ENCODE data around the gene MORC4. TPM values are rescaled to one million over a fixed set of nuclear protein-coding genes. Genes with fewer than 3 reads are reported as not detected.
A peak's percentile ranks its signal among the peaks of the same experiment; 100 is the strongest.

MORC4 gene
- total RNA-seq, 1 experiment from 2014 or later, result 28.7 TPM

DNA sequence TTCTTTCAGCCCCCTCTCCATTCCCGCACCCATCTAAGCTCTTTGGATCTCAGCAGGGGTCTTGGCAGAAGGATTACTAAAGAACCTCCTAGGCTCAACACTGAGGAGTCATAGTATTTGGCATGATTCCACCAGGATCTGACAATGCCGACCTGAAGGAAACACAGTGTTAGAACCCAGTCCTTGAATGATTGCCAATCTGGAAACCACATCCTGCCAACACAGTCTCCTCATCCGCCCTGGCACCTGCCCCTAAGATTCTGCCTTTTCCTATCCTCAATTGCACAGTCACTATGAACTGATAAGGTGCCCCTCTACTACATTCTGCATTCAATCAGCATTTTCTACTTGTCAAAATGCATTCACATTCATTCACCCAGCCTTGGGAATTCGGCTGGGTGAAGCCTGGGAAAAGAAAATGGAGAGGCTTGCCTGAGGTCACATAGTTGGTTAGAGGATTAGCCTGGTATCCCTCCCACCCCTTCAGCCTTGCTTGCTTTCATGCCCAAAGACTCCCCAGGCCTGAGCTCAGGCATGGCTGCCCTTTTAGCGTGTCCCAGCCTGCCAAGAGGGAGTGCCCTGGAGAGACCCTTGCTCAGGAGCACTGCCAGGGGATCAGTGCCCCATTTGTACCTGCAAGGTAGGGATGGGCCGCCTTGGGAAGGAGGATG, 82.0 kb downstream of the MORC4 start:
- Histone ChIP-seq H3K36me3 (no peaks in the 10 kb centered on the region), H3K27ac (no peak overlapping the region), H3K4me3 (no peak overlapping the region), H3K4me1 (replicated peaks) (no peaks in the 10 kb centered on the region; the same call in 1 of the 2 replicates), H3K9me3 (replicated peaks) (no peaks in the 10 kb centered on the region), H3K27me3 (replicated peaks) (no peaks in the 10 kb centered on the region)
- DNase-seq (ENCODE audit: low read depth in 1 of 2, low spot score in 2 of 2), result no peak

DNA sequence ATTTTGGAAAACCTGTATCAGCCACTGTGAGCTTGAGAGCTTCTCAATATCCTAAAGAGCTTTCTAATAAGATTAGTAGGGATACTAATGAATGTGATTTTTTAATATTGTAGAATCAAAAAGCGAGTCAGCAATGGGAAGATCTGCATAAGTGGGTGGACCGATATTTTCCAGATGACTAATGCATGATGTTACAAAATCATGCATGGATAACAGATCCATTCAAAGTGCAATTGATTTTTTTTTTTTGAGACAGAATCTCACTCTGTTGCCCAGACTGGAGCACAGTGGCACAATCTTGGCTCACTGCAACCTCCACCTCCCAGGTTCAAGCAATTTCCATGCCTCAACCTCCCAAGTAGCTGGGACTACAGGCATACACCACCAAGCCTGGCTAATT, 87.1 kb downstream of the MORC4 start:
- no peak for DNase-seq (ENCODE audit: low read depth in 1 of 2, low spot score in 2 of 2)
- no peak overlapping the region for H3K27ac ChIP-seq
- H3K9me3 ChIP-seq (replicated peaks), result no peaks in the 10 kb centered on the region
- H3K36me3 ChIP-seq, result no peaks in the 10 kb centered on the region
- H3K27me3 ChIP-seq (replicated peaks), result no peaks in the 10 kb centered on the region
- H3K4me3 ChIP-seq, result no peak overlapping the region
- H3K4me1 ChIP-seq (replicated peaks), result no peaks in the 10 kb centered on the region; the same call in 1 of the 2 replicates

DNA sequence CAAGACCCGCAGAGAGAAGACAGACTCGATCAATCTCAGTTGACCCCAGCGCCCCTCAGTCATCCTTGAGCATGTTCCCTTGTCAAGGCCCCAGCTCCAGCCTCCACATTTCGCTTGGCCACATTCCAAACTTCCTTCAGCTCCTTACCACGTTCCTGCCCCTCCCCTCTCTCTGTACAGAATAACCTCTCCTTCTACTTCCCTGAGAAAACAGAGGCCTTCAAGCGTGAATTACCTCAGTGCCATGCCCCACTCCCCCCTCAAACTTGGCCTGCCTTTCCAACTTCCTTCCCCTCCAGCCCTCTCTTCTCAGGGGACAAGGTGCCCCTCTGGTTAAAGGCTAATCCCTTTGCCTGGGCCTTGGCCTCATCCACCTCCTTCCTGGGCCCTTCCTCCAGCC, 93.7 kb downstream of the MORC4 start:
- Histone ChIP-seq H3K9me3 (replicated peaks) (no peaks in the 10 kb centered on the region), H3K27me3 (replicated peaks) (no peaks in the 10 kb centered on the region), H3K27ac (no peak overlapping the region), H3K36me3 (no peaks in the 10 kb centered on the region), H3K4me3 (no peak overlapping the region), H3K4me1 (replicated peaks) (no peaks in the 10 kb centered on the region)
- DNase-seq (ENCODE audit: low read depth in 1 of 2, low spot score in 2 of 2), result no peak

DNA sequence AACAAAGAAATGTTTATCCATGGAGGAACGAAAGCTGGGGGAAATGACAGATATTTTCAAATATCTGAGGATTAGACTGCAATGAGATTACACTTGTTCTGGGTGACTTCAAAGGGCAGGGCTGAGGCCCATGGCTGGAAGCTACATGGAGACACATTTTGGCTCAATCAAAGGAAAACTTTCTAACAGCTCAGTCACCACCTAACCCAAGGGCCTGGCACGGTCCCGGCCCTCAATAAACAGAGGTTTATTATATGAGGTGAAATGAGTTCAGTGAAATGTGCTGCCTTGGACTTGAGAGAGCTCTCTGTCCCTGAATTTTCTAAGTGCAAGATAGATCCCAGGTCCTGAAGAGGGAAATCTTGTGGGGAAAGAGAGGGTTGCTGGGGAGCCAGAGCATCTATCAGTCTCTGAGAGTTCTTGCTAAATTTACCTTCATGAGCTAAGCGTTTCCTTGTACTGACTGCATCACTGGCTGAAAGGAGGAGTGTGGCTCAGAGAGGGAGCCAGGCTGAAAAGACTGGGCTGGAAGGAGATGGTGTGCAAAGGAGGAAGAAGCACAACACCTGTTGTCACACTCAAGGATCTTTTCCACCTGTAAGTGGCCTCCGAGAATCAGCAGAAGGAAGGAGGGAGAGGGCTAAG, 94.8 kb downstream of the MORC4 start:
- no peaks in the 10 kb centered on the region for H3K27me3 ChIP-seq (replicated peaks)
- H3K9me3 ChIP-seq (replicated peaks), result no peaks in the 10 kb centered on the region
- no peaks in the 10 kb centered on the region for H3K36me3 ChIP-seq
- DNase-seq (ENCODE audit: low read depth in 1 of 2, low spot score in 2 of 2), result no peak
- H3K4me3 ChIP-seq, result no peak overlapping the region
- H3K4me1 ChIP-seq (replicated peaks), result no peaks in the 10 kb centered on the region
- no peak overlapping the region for H3K27ac ChIP-seq

DNA sequence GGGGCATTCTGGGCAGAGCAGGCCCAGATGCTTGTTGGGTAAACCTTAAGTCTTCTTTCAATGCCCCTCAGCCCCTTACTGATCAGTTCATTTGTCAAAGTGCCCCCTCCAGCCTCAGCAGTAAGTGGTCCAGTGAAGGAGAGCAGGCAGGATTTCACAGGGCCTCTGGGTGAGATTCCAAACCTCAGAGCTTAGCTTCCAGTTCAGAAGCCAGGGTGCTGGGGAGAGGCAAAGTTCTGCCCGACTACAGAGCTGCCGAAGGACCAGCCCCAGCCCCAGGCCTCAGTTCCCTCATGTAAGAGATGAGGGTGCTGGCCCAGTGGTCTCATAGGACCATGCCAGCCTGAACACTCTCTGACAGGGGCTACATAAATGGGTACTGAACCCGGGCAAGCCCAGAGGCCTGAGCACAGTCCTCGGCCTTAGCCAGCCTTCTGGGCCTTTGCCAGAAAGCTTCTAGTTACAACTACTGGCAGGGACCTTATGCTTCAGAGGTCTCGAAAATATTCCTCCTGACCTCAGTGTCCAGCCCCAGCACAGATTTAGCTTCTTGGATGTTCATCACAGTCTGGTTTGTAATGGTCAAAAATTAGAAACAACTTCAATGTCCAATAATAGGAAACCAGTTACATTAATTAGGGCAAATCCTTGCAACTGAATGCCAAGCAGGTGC, 96.0 kb downstream of the MORC4 start:
- H3K4me1 ChIP-seq (replicated peaks), result no peaks in the 10 kb centered on the region
- no peak overlapping the region for H3K27ac ChIP-seq
- no peaks in the 10 kb centered on the region for H3K27me3 ChIP-seq (replicated peaks)
- H3K36me3 ChIP-seq, result no peaks in the 10 kb centered on the region
- DNase-seq (ENCODE audit: low read depth in 1 of 2, low spot score in 2 of 2), result no peak
- H3K9me3 ChIP-seq (replicated peaks), result no peaks in the 10 kb centered on the region
- no peak overlapping the region for H3K4me3 ChIP-seq

DNA sequence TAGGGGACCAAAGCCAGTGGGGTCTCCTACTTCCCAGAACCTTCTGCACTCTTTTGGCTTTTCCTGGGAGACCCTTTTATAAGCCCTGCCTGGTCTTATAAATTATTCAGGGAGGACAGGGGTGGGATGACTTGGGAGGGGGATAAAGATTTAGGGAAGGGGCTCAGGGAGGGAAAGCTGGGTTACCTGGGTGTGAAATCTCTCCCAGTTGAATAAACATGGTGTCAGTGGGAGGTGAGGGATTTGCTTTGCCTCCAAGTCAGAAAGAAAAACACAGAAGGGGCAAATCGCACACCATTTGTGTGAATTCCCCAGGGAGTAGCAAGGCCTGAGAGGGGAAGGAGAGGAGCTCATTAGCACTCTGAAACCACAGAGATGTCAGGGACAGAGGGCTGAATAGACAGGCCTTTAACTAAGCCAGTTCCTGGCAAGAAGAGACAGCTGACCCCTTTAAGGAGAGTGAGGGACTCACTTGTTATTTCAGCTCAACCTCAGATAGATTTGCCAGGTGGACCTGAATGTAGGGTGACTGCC, 96.7 kb downstream of the MORC4 start, which contains the start of gene RIPPLY1:
TSS of gene RIPPLY1 (minus strand) at position 51 of the 534 bp plus-strand sequence. CDS start 54 bp downstream, outside the sequence.
- Histone ChIP-seq H3K27ac (no peak within 1 kb of the TSS), H3K27me3 (replicated peaks) (no peaks in the 10 kb centered on the region), H3K4me3 (no peak within 1 kb of the TSS), H3K9me3 (replicated peaks) (no peaks in the 10 kb centered on the region), H3K36me3 (no peaks in the 10 kb centered on the region), H3K4me1 (replicated peaks) (peaks cover 5% of the 10 kb centered on the region; the same call in 1 of the 2 replicates)
- DNase-seq (ENCODE audit: low read depth in 1 of 2, low spot score in 2 of 2), result no peak

DNA sequence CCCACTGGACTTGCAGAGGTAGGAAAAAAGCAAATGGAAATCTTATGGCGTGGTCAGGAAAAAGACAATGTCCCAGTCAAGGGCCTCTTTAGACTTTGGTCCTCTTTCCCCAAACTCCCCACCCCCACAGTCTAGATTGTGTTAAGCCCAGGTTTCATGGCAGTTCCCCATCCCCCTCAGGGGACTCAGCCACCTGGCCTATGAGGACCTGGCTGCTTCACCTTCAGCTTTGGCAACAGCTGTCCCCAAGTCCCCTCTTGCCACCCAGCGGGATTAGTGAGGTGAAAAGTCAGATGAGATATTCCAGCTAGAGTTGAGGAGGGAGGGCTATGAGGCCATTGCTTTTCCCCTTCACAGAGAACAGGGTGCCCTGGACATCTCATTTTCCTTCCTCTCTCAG, 97.3 kb downstream of the MORC4 start:
- Histone ChIP-seq H3K9me3 (replicated peaks) (no peaks in the 10 kb centered on the region), H3K27me3 (replicated peaks) (no peaks in the 10 kb centered on the region), H3K4me3 (no peak overlapping the region), H3K36me3 (no peaks in the 10 kb centered on the region), H3K27ac (no peak overlapping the region), H3K4me1 (replicated peaks) (peaks cover 6% of the 10 kb centered on the region; the same call in 1 of the 2 replicates)
- no peak for DNase-seq (ENCODE audit: low read depth in 1 of 2, low spot score in 2 of 2)

DNA sequence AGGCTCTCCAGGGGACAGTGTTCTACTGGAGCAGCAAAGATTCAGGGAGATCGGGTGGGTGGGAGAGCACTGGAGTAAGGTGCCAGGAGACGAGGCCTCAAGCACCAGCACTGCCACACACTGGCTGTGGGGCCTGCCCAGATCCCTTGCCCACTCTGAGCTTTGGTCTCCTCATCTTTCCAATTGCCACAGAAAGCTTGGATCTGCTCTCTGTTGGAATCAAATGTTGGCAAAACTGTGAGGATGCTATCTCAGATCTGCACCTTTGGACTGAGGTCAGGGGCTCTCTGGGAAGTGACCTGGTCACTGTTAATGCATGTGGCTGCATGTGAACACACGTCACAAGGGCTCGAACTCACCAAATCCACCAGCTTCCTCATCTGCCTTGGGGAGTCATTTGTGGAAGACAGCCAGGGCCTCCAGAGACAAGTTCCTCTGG, 98.2 kb downstream of the MORC4 start:
- H3K9me3 ChIP-seq (replicated peaks), result no peaks in the 10 kb centered on the region
- H3K27me3 ChIP-seq (replicated peaks), result no peaks in the 10 kb centered on the region
- H3K4me1 ChIP-seq (replicated peaks), result peaks cover 6% of the 10 kb centered on the region; the same call in 1 of the 2 replicates
- H3K36me3 ChIP-seq, result no peaks in the 10 kb centered on the region
- no peak overlapping the region for H3K27ac ChIP-seq
- H3K4me3 ChIP-seq, result no peak overlapping the region
- no peak for DNase-seq (ENCODE audit: low read depth in 1 of 2, low spot score in 2 of 2)

DNA sequence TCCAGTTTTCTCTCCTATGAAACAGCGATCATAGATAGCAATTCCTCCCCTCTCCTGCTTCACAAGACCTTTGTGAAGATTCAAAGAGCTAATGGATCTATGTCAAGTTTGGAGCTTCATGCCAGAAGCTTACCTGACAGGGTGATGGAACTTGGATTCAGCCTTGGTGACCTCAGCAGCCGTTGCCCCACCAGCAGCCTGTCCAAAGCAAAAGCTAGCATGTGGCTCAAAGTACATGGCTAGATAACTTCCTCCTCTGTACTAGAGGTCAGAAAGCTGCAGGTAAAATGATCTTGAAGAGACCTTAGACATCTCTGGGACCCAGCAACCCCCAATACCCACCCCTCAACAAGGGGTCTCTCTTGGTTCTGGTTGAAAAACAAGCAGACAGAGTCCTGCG, 98.7 kb downstream of the MORC4 start:
- Histone ChIP-seq H3K27ac (no peak overlapping the region), H3K36me3 (no peaks in the 10 kb centered on the region), H3K4me3 (no peak overlapping the region), H3K27me3 (replicated peaks) (no peaks in the 10 kb centered on the region), H3K4me1 (replicated peaks) (peaks cover 6% of the 10 kb centered on the region; the same call in 1 of the 2 replicates), H3K9me3 (replicated peaks) (no peaks in the 10 kb centered on the region)
- no peak for DNase-seq (ENCODE audit: low read depth in 1 of 2, low spot score in 2 of 2)

DNA sequence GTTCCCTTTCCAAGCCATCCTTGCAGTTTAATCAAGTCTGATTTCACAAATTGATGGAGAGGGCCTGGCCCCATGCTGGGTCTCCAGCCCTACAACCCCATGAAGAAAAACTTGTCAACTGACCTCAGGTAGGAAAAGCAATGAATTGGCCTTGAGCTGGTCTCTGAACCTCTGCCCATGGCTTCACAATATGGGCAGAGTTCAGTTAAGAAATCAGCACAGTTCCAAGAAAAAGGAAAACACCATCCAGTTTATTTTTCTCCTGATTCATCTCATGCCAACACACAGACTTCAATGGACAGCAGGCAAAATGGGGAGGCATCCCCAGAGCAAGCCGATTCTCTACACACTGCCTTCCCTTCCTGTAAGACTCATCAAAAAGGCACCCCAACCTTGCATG, 100.2 kb downstream of the MORC4 start:
- DNase-seq (ENCODE audit: low read depth in 1 of 2, low spot score in 2 of 2), result no peak
- Histone ChIP-seq H3K4me3 (no peak overlapping the region), H3K4me1 (replicated peaks) (peaks cover 17% of the 10 kb centered on the region), H3K9me3 (replicated peaks) (no peaks in the 10 kb centered on the region), H3K27me3 (replicated peaks) (no peaks in the 10 kb centered on the region), H3K36me3 (no peaks in the 10 kb centered on the region), H3K27ac (no peak overlapping the region)

DNA sequence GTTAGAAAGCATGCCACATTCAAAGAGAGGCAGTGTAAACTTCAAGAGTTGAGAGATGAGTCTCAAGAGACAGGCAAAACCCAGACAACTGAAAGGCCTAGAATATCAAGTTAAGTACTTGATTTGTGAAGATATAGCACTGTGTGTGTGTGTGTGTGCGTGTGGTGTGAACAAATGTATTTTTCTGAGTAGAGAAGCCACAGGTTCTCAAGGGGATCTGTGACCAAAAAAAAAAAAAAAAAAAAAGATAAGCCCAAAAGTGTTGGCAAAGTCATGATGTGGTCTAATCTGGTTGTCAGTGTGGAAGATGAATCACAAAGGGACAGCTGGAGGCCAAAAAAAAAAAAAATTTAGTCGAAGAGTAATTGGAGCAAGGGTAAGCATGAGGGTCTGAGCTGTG, 100.7 kb downstream of the MORC4 start:
- Histone ChIP-seq H3K27me3 (replicated peaks) (no peaks in the 10 kb centered on the region), H3K27ac (no peak overlapping the region), H3K4me3 (no peak overlapping the region), H3K36me3 (no peaks in the 10 kb centered on the region), H3K4me1 (replicated peaks) (peaks cover 22% of the 10 kb centered on the region), H3K9me3 (replicated peaks) (no peaks in the 10 kb centered on the region)
- DNase-seq (ENCODE audit: low read depth in 1 of 2, low spot score in 2 of 2), result no peak

DNA sequence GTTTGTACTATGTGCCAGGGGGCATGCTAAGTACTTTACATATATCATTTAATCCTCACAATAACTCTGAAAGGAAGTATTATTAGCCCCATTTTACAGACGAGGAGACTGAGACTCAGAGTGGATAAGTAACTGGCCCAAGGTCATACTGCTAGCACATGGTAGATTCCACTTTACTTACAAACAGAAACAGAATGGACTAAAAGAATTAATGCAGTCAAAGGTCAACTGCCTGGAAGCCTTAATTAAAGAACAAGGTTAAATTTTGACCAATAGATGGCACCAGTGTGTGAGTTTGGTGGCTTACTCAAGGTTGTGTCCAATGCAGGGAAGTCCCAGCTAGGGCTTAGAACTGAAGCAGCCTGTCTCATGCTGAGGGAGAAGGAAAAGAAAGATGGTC, 101.5 kb downstream of the MORC4 start:
- peak in 1 of 2 experiments; percentile 21 for DNase-seq (ENCODE audit: low read depth in 1 of 2, low spot score in 2 of 2)
- no peak overlapping the region for H3K27ac ChIP-seq

DNA sequence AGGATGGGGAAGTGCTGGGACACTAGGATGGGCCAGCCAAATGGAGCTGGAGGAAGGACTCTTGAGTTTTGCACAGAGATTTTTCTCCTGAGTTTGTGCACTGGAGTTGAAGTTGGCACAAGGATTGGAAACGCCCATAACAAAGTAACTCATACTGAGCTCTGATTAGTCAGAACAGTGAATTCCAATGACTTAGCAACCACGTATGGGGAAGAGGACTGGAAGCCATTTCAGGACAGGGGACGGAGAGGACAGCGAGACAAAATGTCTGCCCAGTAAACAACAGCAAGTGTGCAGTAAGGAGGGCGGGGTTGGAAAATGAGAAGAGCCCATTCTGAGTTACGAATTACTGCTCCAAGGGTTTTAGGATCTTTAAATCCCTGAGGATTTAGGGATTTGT, 102.8 kb downstream of the MORC4 start:
- no peak for DNase-seq (ENCODE audit: low read depth in 1 of 2, low spot score in 2 of 2)
- Histone ChIP-seq H3K36me3 (no peaks in the 10 kb centered on the region), H3K9me3 (replicated peaks) (no peaks in the 10 kb centered on the region), H3K4me1 (replicated peaks) (peaks cover 22% of the 10 kb centered on the region), H3K4me3 (no peak overlapping the region), H3K27me3 (replicated peaks) (no peaks in the 10 kb centered on the region), H3K27ac (no peak overlapping the region)

More for the DNA sequence above, 101.5 kb downstream of the MORC4 start:
- Histone ChIP-seq H3K4me3 (no peak overlapping the region), H3K27me3 (replicated peaks) (no peaks in the 10 kb centered on the region), H3K4me1 (replicated peaks) (peaks cover 22% of the 10 kb centered on the region), H3K36me3 (no peaks in the 10 kb centered on the region), H3K9me3 (replicated peaks) (no peaks in the 10 kb centered on the region)

DNA sequence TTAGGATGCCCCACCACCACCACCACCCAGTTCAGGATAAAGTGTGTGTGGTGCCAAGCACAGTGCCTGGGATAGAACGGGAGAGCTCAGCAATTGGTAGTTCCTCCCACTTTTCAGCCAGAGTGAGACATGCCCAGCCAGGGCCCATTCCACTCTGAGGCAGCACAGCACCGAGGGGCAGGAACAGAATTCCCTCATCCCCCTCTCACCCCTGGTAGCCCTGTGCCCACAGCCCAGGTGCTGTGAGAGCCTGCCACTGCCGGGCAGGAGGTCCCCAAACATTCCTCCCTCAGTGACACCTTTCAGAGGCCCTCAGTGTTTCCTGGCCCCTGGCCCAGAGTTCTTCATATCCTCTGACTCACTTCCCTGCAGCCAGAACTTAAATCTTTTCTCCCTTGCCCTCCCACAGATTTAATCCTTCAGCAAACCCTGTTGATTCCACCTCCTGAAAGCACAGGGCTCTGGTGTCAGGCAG, 105.0 kb downstream of the MORC4 start:
- no peaks in the 10 kb centered on the region for H3K9me3 ChIP-seq (replicated peaks)
- H3K27ac ChIP-seq, result no peak overlapping the region
- peak; percentile 47 to 51 for DNase-seq (ENCODE audit: low read depth in 1 of 2, low spot score in 2 of 2)
- H3K36me3 ChIP-seq, result no peaks in the 10 kb centered on the region
- H3K4me3 ChIP-seq, result no peak overlapping the region
- no peaks in the 10 kb centered on the region for H3K27me3 ChIP-seq (replicated peaks)
- peaks cover 22% of the 10 kb centered on the region for H3K4me1 ChIP-seq (replicated peaks)
